Astrocyte (in vitro differentiated cells and primary cell): ENCODE measurements around the gene MYOF.

Experiments used
- CTCF ChIP-seq: IDR thresholded peaks from 2 replicates; pipeline ENCODE4 v1.5.1; 2011; ENCODE audit warnings: low read depth, mild to moderate bottlenecking, inconsistent platforms, low read length, moderate library complexity; ENCODE audit not compliant: insufficient read depth
- EZH2 ChIP-seq: IDR thresholded peaks from 2 replicates; pipeline ENCODE4 v1.6.1; 2012; ENCODE audit warnings: mild to moderate bottlenecking, low read length, inconsistent platforms; ENCODE audit not compliant: insufficient read depth

DNA sequence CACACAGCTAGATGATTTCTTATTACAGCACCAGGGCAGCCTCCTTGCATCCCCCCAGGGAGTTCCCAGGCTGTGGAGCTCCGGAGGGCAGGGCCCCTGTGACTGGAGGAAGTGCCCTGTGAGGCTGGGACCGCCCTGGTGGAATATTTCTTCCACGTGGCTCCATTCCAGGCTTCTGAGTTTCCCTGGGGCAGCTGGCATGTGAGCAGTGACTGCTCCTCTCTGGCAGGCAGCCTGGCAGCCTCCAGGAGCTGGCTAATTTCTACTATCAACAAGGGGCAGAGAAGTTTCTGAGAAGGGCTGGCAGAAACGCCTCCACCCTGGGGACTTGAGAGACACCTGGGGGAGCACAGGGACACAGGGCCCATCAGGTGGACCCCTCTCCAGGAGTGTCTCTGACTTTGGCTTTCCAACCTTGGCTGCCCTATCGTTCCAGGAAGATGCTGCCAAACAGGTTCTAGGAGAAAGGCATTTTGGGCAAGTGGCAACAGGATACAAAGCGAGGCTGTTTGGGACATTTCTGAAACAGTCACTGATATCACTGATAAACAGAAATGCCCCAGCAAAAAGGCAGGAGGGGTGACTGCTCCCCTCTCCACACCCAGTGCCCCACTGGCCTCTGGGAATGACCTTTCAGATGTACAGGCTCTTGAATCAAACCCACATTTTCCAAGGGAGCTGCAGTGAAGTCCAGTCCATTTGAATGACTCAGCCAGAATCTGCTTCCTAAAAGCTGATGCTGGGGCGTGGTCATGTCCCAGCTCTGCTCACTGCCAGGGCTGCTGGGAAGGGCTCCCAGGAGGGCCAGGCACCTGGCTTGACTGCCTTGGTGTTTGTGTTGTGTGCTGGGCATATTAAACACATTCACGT, 16.1 kb downstream of the MYOF start:
- TF ChIP-seq CTCF, result no peak
- TF ChIP-seq EZH2, result no peak
